B cell (primary cell): ENCODE measurements around the gene OR12D1. TPM values are rescaled to one million over a fixed set of nuclear protein-coding genes. Genes with fewer than 3 reads are reported as not detected.
"Not testable (repeated sequence)": the region's sequence is repeated elsewhere in the genome, so short reads cannot be mapped to it uniquely, and the experiment has no call there.

ENCODE experiments used
- ATAC-seq: fragments of 200-7000 bp; cut with Tn5 transposase; one replicate; pipeline ENCODE4 v1.10.0; 2021; ENCODE audit warnings: low read depth, mild to moderate bottlenecking, moderate number of reproducible peaks, moderate library complexity
- CTCF ChIA-PET: fragments of 350-600 bp; sonication (Branson Sonifier 250); formaldehyde crosslinking; loops from one replicate; lab custom pipeline; 2021; ENCODE audit warnings: antibody characterized with exemption, inconsistent platforms; lab: Charles Lee
- POLR2A ChIA-PET: fragments of 350-600 bp; sonication (Branson Sonifier 250); formaldehyde crosslinking; loops from one replicate; lab custom pipeline; 2021; ENCODE audit warnings: antibody characterized with exemption; lab: Charles Lee
- DNase-seq: peaks from one replicate; pipeline ENCODE4 v3.0.0; 2013
- H2AFZ ChIP-seq: 2 replicates; pipeline ENCODE4 v1.6.1; 2012; ENCODE audit warnings: mild to moderate bottlenecking, low read depth, low read length; ENCODE audit not compliant: insufficient read depth, poor library complexity, severe bottlenecking
- H3K27ac ChIP-seq, 2 donors: 1 replicate in 1 of 2; 2 replicates in 1 of 2; pipeline ENCODE4 v1.5.1; 2012 to 2013; ENCODE audit warnings: low read length in 2 of 2, mild to moderate bottlenecking in 2 of 2, moderate library complexity in 1 of 2
- H3K27me3 ChIP-seq, 4 experiments: fragments of 200-600 bp in 1 of 4; sonication (generic) in 1 of 4; replicated peaks in 1 of 4; 1 replicate in 2 of 4; 2 replicates in 2 of 4; pipeline versions ENCODE4 v1.6.1 to v1.7.0; 2013 to 2016; ENCODE audit warnings: low read length in 3 of 4, mild to moderate bottlenecking in 2 of 4, mixed read lengths in 1 of 4, moderate library complexity in 1 of 4; ENCODE audit not compliant: insufficient read depth in 4 of 4, control insufficient read depth in 3 of 4; ENCODE audit errors: control extremely low read depth in 1 of 4
- H3K36me3 ChIP-seq, 2 experiments: replicated peaks in 1 of 2; 1 replicate in 1 of 2; 2 replicates in 1 of 2; pipeline versions ENCODE4 v1.6.1 to v1.7.1; 2013; ENCODE audit warnings: low read length in 1 of 2; ENCODE audit not compliant: insufficient read depth in 2 of 2, control insufficient read depth in 1 of 2; ENCODE audit errors: control extremely low read depth in 1 of 2, extremely low read depth in 1 of 2
- H3K4me1 ChIP-seq, 2 donors: fragments of 200-600 bp in 1 of 2; sonication (generic) in 1 of 2; 1 replicate in 1 of 2; 2 replicates in 1 of 2; pipeline versions ENCODE4 v1.5.1 to v1.6.1; 2013 to 2017; ENCODE audit warnings: low read length in 2 of 2; ENCODE audit not compliant: control insufficient read depth in 2 of 2, insufficient read depth in 2 of 2
- H3K4me2 ChIP-seq: replicated peaks from 2 replicates; pipeline ENCODE3; 2012; ENCODE audit warnings: mild to moderate bottlenecking, low read depth, low read length; ENCODE audit not compliant: poor library complexity, severe bottlenecking
- H3K4me3 ChIP-seq, 5 experiments: fragments of 200-600 bp in 1 of 5; sonication (generic) in 1 of 5; 1 replicate in 3 of 5; 2 replicates in 2 of 5; pipeline versions ENCODE4 v1.5.1 to v1.7.0; 2011 to 2016; ENCODE audit warnings: low read length in 4 of 5, mild to moderate bottlenecking in 4 of 5, low read depth in 2 of 5, control low read depth in 1 of 5, moderate library complexity in 1 of 5; ENCODE audit not compliant: insufficient read depth in 1 of 5; ENCODE audit errors: control extremely low read depth in 1 of 5, extremely low read depth in 1 of 5
- H3K79me2 ChIP-seq: fragments of 200-600 bp; sonication (generic); one replicate; pipeline ENCODE4 v1.6.0; 2016; ENCODE audit warnings: low read length; ENCODE audit not compliant: control insufficient read depth, insufficient read depth
- H3K9ac ChIP-seq: fragments of 200-600 bp; sonication (generic); 2 replicates; pipeline ENCODE4 v1.6.1; 2017; ENCODE audit warnings: mild to moderate bottlenecking, low read length, moderate library complexity
- H3K9me3 ChIP-seq, 3 donors: one replicate each; pipeline versions ENCODE4 v1.6.1 to v1.7.1; 2013; ENCODE audit warnings: low read length in 2 of 3; ENCODE audit not compliant: control insufficient read depth in 2 of 3, insufficient read depth in 1 of 3; ENCODE audit errors: control extremely low read depth in 1 of 3
- H4K20me1 ChIP-seq: 2 replicates; pipeline ENCODE4 v1.6.0; 2012; ENCODE audit warnings: mild to moderate bottlenecking, low read length; ENCODE audit not compliant: insufficient read depth, control insufficient read depth, poor library complexity, severe bottlenecking
- H3K27ac Mint-ChIP-seq: one replicate; pipeline ENCODE4 v1.8.0; 2021; ENCODE audit warnings: mixed read lengths
- H3K27me3 Mint-ChIP-seq: one replicate; pipeline ENCODE4 v1.8.0; 2021; ENCODE audit warnings: mixed read lengths
- H3K4me1 Mint-ChIP-seq: one replicate; pipeline ENCODE4 v1.8.0; 2021; ENCODE audit warnings: mixed read lengths
- H3K4me3 Mint-ChIP-seq: one replicate; pipeline ENCODE4 v1.8.0; 2021; ENCODE audit warnings: mixed read lengths
- H3K9me3 Mint-ChIP-seq: one replicate; pipeline ENCODE4 v1.8.0; 2022; ENCODE audit warnings: mixed read lengths; ENCODE audit not compliant: insufficient read depth
- EZH2 ChIP-seq: IDR thresholded peaks from 2 replicates; pipeline ENCODE4 v1.6.1; 2012; ENCODE audit warnings: borderline replicate concordance, low read depth, mild to moderate bottlenecking, moderate library complexity, low read length; ENCODE audit not compliant: insufficient read depth, poor library complexity, severe bottlenecking
- WGBS: methylation state at CpG from one replicate; pipeline ENCODE4 v1.1.5; 2013; ENCODE audit warnings: missing lambda C conversion rate; ENCODE audit not compliant: insufficient coverage; 5-methylcytosine and 5-hydroxymethylcytosine counted together
- intact Hi-C: fragments of 100-400 bp; cut with micrococcal nuclease; formaldehyde crosslinking; loops from one replicate; pipeline ENCODE4 v1.10.0; 2022
- polyA plus RNA-seq: library from polyadenylated mRNA; depleted of rRNA; stranded (reverse); fragments of >200 nt; gene quantifications from 2 replicates; pipeline ENCODE4 v1.2.3, GENCODE V29; 2012
- total RNA-seq, 2 donors: library from RNA; stranded (reverse); fragments of 120-200 nt in 1 of 2; gene quantifications; 1 replicate in 1 of 2; 2 replicates in 1 of 2; pipeline versions ENCODE4 v1.2.3 to v1.2.4, GENCODE V29; 2013 to 2022
- TF ChIP-seq, protein P1 (sequence below): fragments of 200-600 bp; IDR thresholded peaks from one replicate; pipeline ENCODE4 v1.8.0; 2022; ENCODE audit warnings: antibody characterized with exemption, mild to moderate bottlenecking

OR12D1 gene
- total and polyA plus RNA-seq, 2 donors (not counting 1 experiment from before 2014, with no cell fraction given) = not detected

- no peak overlapping the region for H3K4me2 ChIP-seq
- H3K4me3 ChIP-seq = no peak overlapping the region
- H3K27ac ChIP-seq = no peak overlapping the region
- no peak overlapping the region for H3K27ac Mint-ChIP-seq
- TF ChIP-seq, protein P1, sequence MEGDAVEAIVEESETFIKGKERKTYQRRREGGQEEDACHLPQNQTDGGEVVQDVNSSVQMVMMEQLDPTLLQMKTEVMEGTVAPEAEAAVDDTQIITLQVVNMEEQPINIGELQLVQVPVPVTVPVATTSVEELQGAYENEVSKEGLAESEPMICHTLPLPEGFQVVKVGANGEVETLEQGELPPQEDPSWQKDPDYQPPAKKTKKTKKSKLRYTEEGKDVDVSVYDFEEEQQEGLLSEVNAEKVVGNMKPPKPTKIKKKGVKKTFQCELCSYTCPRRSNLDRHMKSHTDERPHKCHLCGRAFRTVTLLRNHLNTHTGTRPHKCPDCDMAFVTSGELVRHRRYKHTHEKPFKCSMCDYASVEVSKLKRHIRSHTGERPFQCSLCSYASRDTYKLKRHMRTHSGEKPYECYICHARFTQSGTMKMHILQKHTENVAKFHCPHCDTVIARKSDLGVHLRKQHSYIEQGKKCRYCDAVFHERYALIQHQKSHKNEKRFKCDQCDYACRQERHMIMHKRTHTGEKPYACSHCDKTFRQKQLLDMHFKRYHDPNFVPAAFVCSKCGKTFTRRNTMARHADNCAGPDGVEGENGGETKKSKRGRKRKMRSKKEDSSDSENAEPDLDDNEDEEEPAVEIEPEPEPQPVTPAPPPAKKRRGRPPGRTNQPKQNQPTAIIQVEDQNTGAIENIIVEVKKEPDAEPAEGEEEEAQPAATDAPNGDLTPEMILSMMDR = no peak
- no peak for TF ChIP-seq EZH2
- H4K20me1 ChIP-seq = no peaks in the 10 kb centered on the region
- H3K27me3 Mint-ChIP-seq = peaks cover 29% of the 10 kb centered on the region
- CTCF ChIA-PET = no interaction called here
- H3K4me3 Mint-ChIP-seq = no peak overlapping the region
- H3K9ac ChIP-seq = no peak overlapping the region
- no peaks in the 10 kb centered on the region for H3K79me2 ChIP-seq
- no peaks in the 10 kb centered on the region for H3K36me3 ChIP-seq
- H3K4me1 Mint-ChIP-seq = no peaks in the 10 kb centered on the region
- DNase-seq (no peak), ATAC-seq (no peak)
- no peak overlapping the region for H2AFZ ChIP-seq
- intact Hi-C loops = no loop called here
- H3K9me3 Mint-ChIP-seq = no peaks in the 10 kb centered on the region
- peaks cover 0 to 3% (median 0%) of the 10 kb centered on the region in 3 donors for H3K9me3 ChIP-seq
- peaks cover 0 to 2% (median 0%) of the 10 kb centered on the region in 4 experiments for H3K27me3 ChIP-seq
- H3K4me1 ChIP-seq = no peaks in the 10 kb centered on the region
- POLR2A ChIA-PET = no interaction called here
- WGBS = 92% methylated on average over 2 of the region's 3 CpGs
These were observed 11.9 kb downstream of the OR12D1 start for GRCh38 chr6:29426654-29427053.

GRCh38 chr6:29436730-29437129 lies 22.0 kb downstream of the OR12D1 start:
- H3K9me3 ChIP-seq, DNase-seq, H3K27ac ChIP-seq, H2AFZ ChIP-seq, H3K36me3 ChIP-seq, H3K9me3 Mint-ChIP-seq, H3K9ac ChIP-seq, H3K4me1 ChIP-seq, H3K27me3 ChIP-seq, POLR2A ChIA-PET, H3K4me3 Mint-ChIP-seq, ATAC-seq, H3K27ac Mint-ChIP-seq, H3K4me2 ChIP-seq, intact Hi-C loops, H4K20me1 ChIP-seq, H3K79me2 ChIP-seq, CTCF ChIA-PET, H3K4me3 ChIP-seq, H3K4me1 Mint-ChIP-seq: not testable (repeated sequence)
- 86% methylated on average over 11 of the region's 18 CpGs for WGBS
- peaks cover 49% of the 10 kb centered on the region for H3K27me3 Mint-ChIP-seq
